GM13976 (cell line): Measurements from ENCODE around the gene CHST12.
"Not testable (repeated sequence)": the region's sequence is repeated elsewhere in the genome, so short reads cannot be mapped to it uniquely, and the experiment has no call there.

Experiments
- DNase-seq: peaks from one replicate; pipeline ENCODE4 v3.0.0; 2012; ENCODE audit warnings: low spot score
- in situ Hi-C: fragments of 300-500 bp; cut with MboI; formaldehyde crosslinking; loops from one replicate; pipeline ENCODE4 v1.12.0; 2022; ENCODE audit warnings: low sequenced_read_pairs, mixed read lengths, inconsistent platforms; ENCODE audit not compliant: unreplicated experiment
- TF ChIP-seq, protein P1 (sequence below): IDR thresholded peaks from 2 replicates; pipeline ENCODE4 v1.5.1; 2012; ENCODE audit warnings: borderline replicate concordance, mild to moderate bottlenecking; ENCODE audit not compliant: insufficient read depth; ENCODE audit errors: extremely low read depth, missing control alignments, control extremely low read depth

CHST12 gene

GRCh38 chr7:2383543-2384274, 19.7 kb upstream of the CHST12 start:
- in situ Hi-C loops, result no loop called here
- no peak for DNase-seq
- TF ChIP-seq, protein P1, sequence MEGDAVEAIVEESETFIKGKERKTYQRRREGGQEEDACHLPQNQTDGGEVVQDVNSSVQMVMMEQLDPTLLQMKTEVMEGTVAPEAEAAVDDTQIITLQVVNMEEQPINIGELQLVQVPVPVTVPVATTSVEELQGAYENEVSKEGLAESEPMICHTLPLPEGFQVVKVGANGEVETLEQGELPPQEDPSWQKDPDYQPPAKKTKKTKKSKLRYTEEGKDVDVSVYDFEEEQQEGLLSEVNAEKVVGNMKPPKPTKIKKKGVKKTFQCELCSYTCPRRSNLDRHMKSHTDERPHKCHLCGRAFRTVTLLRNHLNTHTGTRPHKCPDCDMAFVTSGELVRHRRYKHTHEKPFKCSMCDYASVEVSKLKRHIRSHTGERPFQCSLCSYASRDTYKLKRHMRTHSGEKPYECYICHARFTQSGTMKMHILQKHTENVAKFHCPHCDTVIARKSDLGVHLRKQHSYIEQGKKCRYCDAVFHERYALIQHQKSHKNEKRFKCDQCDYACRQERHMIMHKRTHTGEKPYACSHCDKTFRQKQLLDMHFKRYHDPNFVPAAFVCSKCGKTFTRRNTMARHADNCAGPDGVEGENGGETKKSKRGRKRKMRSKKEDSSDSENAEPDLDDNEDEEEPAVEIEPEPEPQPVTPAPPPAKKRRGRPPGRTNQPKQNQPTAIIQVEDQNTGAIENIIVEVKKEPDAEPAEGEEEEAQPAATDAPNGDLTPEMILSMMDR, result no peak

- no peak for DNase-seq
- in situ Hi-C loops, result no loop called here
Observed at GRCh38 chr7:2384354-2385243, 18.8 kb upstream of the CHST12 start.

GRCh38 chr7:2386122-2386521, 17.3 kb upstream of the CHST12 start:
- in situ Hi-C loops, DNase-seq: not testable (repeated sequence)

More at GRCh38 chr7:2384354-2385243, 18.8 kb upstream of the CHST12 start:
- TF ChIP-seq, protein P1, result no peak

GRCh38 chr7:2386964-2387669, 16.3 kb upstream of the CHST12 start:
- DNase-seq, result no peak
- in situ Hi-C loops, result no loop called here
- TF ChIP-seq, protein P1, result no peak

DNA sequence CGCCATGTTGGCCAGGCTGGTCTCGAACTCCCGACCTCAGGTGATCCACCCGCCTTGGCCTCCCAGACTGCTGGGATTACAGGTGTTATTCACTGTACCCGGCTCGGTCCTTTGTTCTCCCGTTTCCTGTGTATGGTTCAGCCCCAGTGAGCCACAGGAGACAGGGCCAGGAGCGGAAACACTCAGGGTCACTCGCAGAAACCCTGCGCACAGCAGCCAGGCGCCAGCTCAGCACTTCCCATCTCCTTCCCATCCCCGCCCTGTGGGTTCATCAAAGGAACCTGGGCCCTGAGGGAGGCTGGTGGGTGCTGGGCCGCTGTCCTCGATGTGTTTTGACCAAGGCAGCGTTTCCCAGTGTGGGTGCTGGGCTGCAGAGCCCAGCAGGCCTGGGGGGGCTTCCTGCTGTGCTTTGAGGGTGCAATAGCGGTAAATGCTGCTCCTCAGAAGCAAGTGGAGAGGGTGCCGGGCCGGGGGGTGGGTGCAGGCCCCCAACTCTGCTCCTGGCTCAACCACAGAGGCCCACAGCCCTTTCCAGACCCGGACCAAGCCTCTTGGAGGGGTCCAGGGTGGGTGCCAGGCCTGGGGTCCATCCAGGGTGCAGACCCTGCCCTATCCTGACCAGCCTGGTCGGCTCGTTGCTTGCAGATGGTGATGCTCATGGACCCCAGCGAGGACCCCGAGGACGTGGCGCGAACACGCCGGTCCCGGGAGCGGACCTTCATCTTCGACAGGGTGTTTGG, 15.3 kb upstream of the CHST12 start:
- in situ Hi-C loops, result no loop called here
- TF ChIP-seq, protein P1, result no peak
- no peak for DNase-seq

GRCh38 chr7:2388637-2388954, 14.8 kb upstream of the CHST12 start:
- TF ChIP-seq, protein P1, result no peak
- no peak for DNase-seq
- in situ Hi-C loops, result no loop called here

DNA sequence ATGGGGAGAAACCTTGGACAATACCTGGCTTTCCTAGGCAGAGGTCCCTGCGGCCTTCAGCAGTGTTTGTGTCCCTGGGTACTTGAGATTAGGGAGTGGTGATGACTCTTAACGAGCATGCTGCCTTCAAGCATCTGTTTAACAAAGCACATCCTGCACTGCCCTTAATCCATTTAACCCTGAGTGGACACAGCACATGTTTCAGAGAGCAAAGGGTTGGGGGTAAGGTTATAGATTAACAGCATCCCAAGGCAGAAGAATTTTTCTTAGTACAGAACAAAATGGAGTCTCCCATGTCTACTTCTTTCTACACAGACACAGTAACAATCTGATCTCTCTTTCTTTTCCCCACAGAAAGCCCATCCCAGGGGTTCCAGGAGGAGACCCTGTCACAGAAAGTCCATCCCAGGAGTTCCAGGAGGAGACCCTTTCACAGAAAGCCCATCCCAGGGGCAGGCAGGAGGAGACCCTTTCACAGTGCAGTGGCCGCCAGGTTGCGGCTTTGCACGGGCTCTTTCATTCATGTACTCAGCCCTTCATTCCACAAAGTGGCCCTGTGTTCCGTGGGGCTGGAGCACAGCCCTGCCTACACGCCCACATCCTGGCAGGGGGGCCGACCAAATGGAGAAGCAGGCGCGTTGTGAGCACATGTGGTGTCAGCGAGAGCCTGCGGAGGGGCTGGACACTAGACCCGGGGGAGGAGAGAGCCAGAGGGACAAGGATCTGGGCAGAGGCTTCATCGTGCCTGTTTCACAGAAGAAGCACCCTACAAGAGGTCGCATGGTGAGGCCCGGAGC, 13.2 kb upstream of the CHST12 start:
- DNase-seq, in situ Hi-C loops: not testable (repeated sequence)
